Fibroblast of peridontal ligament (primary cell): ENCODE results near the gene GNB5.

Experiments
- DNase-seq: peaks from one replicate; pipeline ENCODE4 v3.0.0-alpha.2; 2010; ENCODE audit errors: extremely low read depth

Gene GNB5

GRCh38 chr15:52066842-52067544, 124.2 kb downstream of the GNB5 start:
- DNase-seq: no peak
